GM12878 (cell line): ENCODE data around the gene TMSB4X. TPM values are rescaled to one million over a fixed set of nuclear protein-coding genes. Genes with fewer than 3 reads are reported as not detected.

ENCODE experiments used
- ATAC-seq: fragments of 200-7000 bp; cut with Tn5 transposase; 3 replicates; pipeline ENCODE4 v1.9.1; 2020; ENCODE audit warnings: mild to moderate bottlenecking, moderate library complexity
- BruUV-seq: library from RNA; stranded (reverse); fragments of 400-500 nt; replicated peaks from 2 replicates; lab custom pipeline; 2021; lab: Mats Ljungman, UMichigan
- CTCF ChIA-PET: fragments of 300-600 bp; sonication (Branson Sonifier 250); formaldehyde crosslinking; extraction: SDS; loops from one replicate; lab custom pipeline; 2021; ENCODE audit warnings: inconsistent platforms; lab: Yijun Ruan, JAX
- POLR2A ChIA-PET: fragments of 350-600 bp; formaldehyde crosslinking; extraction: SDS; loops from one replicate; lab custom pipeline; 2021; ENCODE audit warnings: inconsistent platforms; lab: Charles Lee
- RAD21 ChIA-PET: fragments of 300-600 bp; sonication (Branson Sonifier 250); formaldehyde crosslinking; loops from one replicate; lab custom pipeline; 2023; ENCODE audit warnings: antibody characterized with exemption; ENCODE audit not compliant: unreplicated experiment; lab: Charles Lee
- SMC1A ChIA-PET: fragments of 300-600 bp; sonication (Branson Sonifier 250); formaldehyde crosslinking; loops from one replicate; lab custom pipeline; 2023; ENCODE audit not compliant: unreplicated experiment, uncharacterized antibody; lab: Charles Lee
- DNase-seq: peaks from one replicate; pipeline ENCODE4 v3.0.0-alpha.2; 2011; ENCODE audit warnings: low read depth, low spot score
- FAIRE-seq: peaks from 3 replicates; lab custom pipeline; 2011; peaks lifted over from hg19 to GRCh38; lab: Jason Lieb, UNC
- H2AFZ ChIP-seq: 2 replicates; pipeline ENCODE4 v1.6.0; 2011; ENCODE audit warnings: low read depth, low read length, control low read depth; ENCODE audit not compliant: control insufficient read depth
- H3K27ac ChIP-seq: 2 replicates; pipeline ENCODE4 v1.5.1; 2011; ENCODE audit warnings: control low read depth; ENCODE audit not compliant: control insufficient read depth, insufficient read depth
- H3K27me3 ChIP-seq, 2 experiments: replicated peaks in 1 of 2; 2 replicates each; pipeline versions ENCODE4 v1.6.0 to v1.6.1; 2011; ENCODE audit warnings: low read length in 1 of 2; ENCODE audit not compliant: control insufficient read depth in 2 of 2, insufficient read depth in 2 of 2
- H3K36me3 ChIP-seq, 2 experiments: 2 replicates each; pipeline ENCODE4 v1.5.1; 2011; ENCODE audit warnings: low read length in 1 of 2; ENCODE audit not compliant: control insufficient read depth in 2 of 2, insufficient read depth in 2 of 2
- H3K4me1 ChIP-seq: 2 replicates; pipeline ENCODE4 v1.6.1; 2011; ENCODE audit warnings: mild to moderate bottlenecking, low read length, moderate library complexity, mixed read lengths; ENCODE audit not compliant: control insufficient read depth, insufficient read depth
- H3K4me2 ChIP-seq: 2 replicates; pipeline ENCODE4 v1.6.0; 2011; ENCODE audit warnings: control low read depth; ENCODE audit not compliant: control insufficient read depth, insufficient read depth
- H3K4me3 ChIP-seq: fragments of 200-600 bp; sonication (generic); 2 replicates; pipeline ENCODE4 v1.5.1; 2016
- H3K79me2 ChIP-seq: 2 replicates; pipeline ENCODE4 v1.6.0; 2011; ENCODE audit warnings: low read length; ENCODE audit not compliant: control insufficient read depth, insufficient read depth
- H3K9ac ChIP-seq: 2 replicates; pipeline ENCODE4 v1.8.0; 2011; ENCODE audit warnings: low read length, control low read depth, mixed read lengths; ENCODE audit not compliant: control insufficient read depth, insufficient read depth
- H3K9me3 ChIP-seq: replicated peaks from 3 replicates; pipeline ENCODE4 v1.5.1; 2011; ENCODE audit warnings: mild to moderate bottlenecking, low read length; ENCODE audit not compliant: control insufficient read depth, insufficient read depth
- H4K20me1 ChIP-seq: 2 replicates; pipeline ENCODE4 v1.6.0; 2011; ENCODE audit not compliant: control insufficient read depth, insufficient read depth
- MTA2 ChIP-seq: fragments of 450-650 bp; IDR thresholded peaks from 2 replicates; pipeline ENCODE4 v1.6.1; 2016; ENCODE audit warnings: low read depth, mild to moderate bottlenecking, moderate library complexity
- TCF7 ChIP-seq: IDR thresholded peaks from 2 replicates; pipeline ENCODE4 v1.6.1; 2014; ENCODE audit warnings: antibody characterized with exemption, borderline replicate concordance
- ZNF217 ChIP-seq: fragments of 450-650 bp; IDR thresholded peaks from 2 replicates; pipeline ENCODE4 v1.6.1; 2017; ENCODE audit warnings: antibody characterized with exemption, mild to moderate bottlenecking
- WGBS: methylation state at CpG from one replicate; pipeline ENCODE4 v1.1.6; 2016; ENCODE audit warnings: low lambda C conversion rate; ENCODE audit not compliant: insufficient replicate concordance, insufficient coverage; ENCODE audit errors: missing lambda C conversion rate; 5-methylcytosine and 5-hydroxymethylcytosine counted together
- in situ Hi-C: fragments of 300-500 bp; cut with MboI; formaldehyde crosslinking; loops from 9 replicates; pipeline ENCODE4 v1.14.3; 2018; ENCODE audit warnings: mixed read lengths
- intact Hi-C: fragments of 100-400 bp; cut with micrococcal nuclease; formaldehyde crosslinking; loops from one replicate; pipeline ENCODE4 v1.14.2; 2022; ENCODE audit not compliant: unreplicated experiment
- polyA plus RNA-seq, 11 experiments: library from polyadenylated mRNA; depleted of rRNA in 4 of 11; unstranded in 6 of 11; stranded (reverse) in 5 of 11; fragments of >200 nt; fragmentation: Nextera tagmentation in 4 of 11; fragmentation: Illumina TruSeq in 1 of 11; extraction: Ambion mirVana in 4 of 11; extraction: Trizol in 1 of 11; gene quantifications; 1 replicate in 1 of 11; 2 replicates in 10 of 11; pipeline versions ENCODE4 v1.2.1 to v1.2.3, GENCODE V29; 2011 to 2016; ENCODE audit warnings: inconsistent platforms in 2 of 11, missing spikeins in 2 of 11, low read depth in 1 of 11
- total RNA-seq, 4 experiments: library from RNA; depleted of rRNA in 3 of 4; stranded (reverse); fragments of >200 nt in 3 of 4; fragmentation: Illumina TruSeq in 1 of 4; extraction: Trizol in 1 of 4; gene quantifications; 2 replicates each; pipeline versions ENCODE4 v1.2.1 to v1.2.3, GENCODE V29; 2013 to 2021

Gene TMSB4X
- total and polyA plus RNA-seq, 10 of the 15 experiments (the other 5 are each of a cell fraction or from before 2014, with no cell fraction given) = 13,924 to 37,234 (median 23,705) TPM

GRCh38 chrX:13014111-13015096 is 39.5 kb downstream of the TMSB4X start:
- in situ Hi-C loops (no loop called here), intact Hi-C loops (no loop called here)
- WGBS = 23% methylated on average over 7 of the region's 7 CpGs

More at GRCh38 chrX:13014111-13015096, 39.5 kb downstream of the TMSB4X start:
- Histone ChIP-seq H3K36me3 (no peaks in the 10 kb centered on the region), H3K4me1 (peaks cover 55% of the 10 kb centered on the region), H4K20me1 (no peaks in the 10 kb centered on the region), H3K79me2 (no peaks in the 10 kb centered on the region), H3K27me3 (no peaks in the 10 kb centered on the region), H3K9ac (peak overlapping the region; percentile 58), H3K4me3 (no peak overlapping the region), H3K9me3 (no peaks in the 10 kb centered on the region), H3K27ac (peak overlapping the region; percentile 96), H2AFZ (peak overlapping the region; percentile 32), H3K4me2 (peak overlapping the region; percentile 84)
- 0 out of 2 replicates have a peak, but pooled peaks have one; percentile 15 for TF ChIP-seq ZNF217
- TF ChIP-seq MTA2 = peak; percentile 51; the same call in 1 of the 2 replicates
- TF ChIP-seq TCF7 = no peak
- CTCF ChIA-PET = interaction anchor here (0.7 to 2.1 kb wide), 9 partner anchors 8 to 474 kb away, joined by 3 to 8 read pairs (median 4); no protein-coding TSS in a partner anchor
- DNase-seq (no peak), ATAC-seq (peak; percentile 58), FAIRE-seq (no peak)
- POLR2A ChIA-PET = interaction anchor here (0.6 to 3.5 kb wide), 17 partner anchors 8 to 78 kb away, joined by 3 to 11 read pairs (median 5); no protein-coding TSS in a partner anchor
- SMC1A ChIA-PET = interaction anchor here (0.8 to 25.1 kb wide), 25 partner anchors 9 to 243 kb away, joined by 3 to 847 read pairs (median 4); no protein-coding TSS in a partner anchor
- RAD21 ChIA-PET = interaction anchor here (0.7 to 22.5 kb wide), 15 partner anchors 8 to 242 kb away, joined by 3 to 689 read pairs (median 8); partner anchors contain the start of gene TMSB4X
- no TSS peak for BruUV-seq
